SK-N-MC (cell line): ENCODE measurements around the gene PLA2G4E.

Source experiments
- DNase-seq: peaks from one replicate; pipeline ENCODE4 v3.0.0-alpha.2; 2011; ENCODE audit warnings: low read depth, low spot score
- H3K27ac ChIP-seq: fragments of 200-600 bp; sonication (generic); 2 replicates; pipeline ENCODE4 v1.5.1; 2016; ENCODE audit warnings: mixed run types
- H3K36me3 ChIP-seq: fragments of 200-600 bp; sonication (generic); 2 replicates; pipeline ENCODE4 v1.6.1; 2017; ENCODE audit warnings: antibody characterized with exemption, low read length, mixed read lengths; ENCODE audit not compliant: insufficient read depth
- H3K4me3 ChIP-seq: fragments of 200-600 bp; sonication (generic); 2 replicates; pipeline ENCODE4 v1.5.1; 2016
- H3K9ac ChIP-seq: fragments of 200-600 bp; sonication (generic); 2 replicates; pipeline ENCODE4 v1.8.0; 2017; ENCODE audit warnings: mixed run types, mixed read lengths; ENCODE audit not compliant: insufficient read length
- H3K9me3 ChIP-seq: fragments of 200-600 bp; sonication (generic); 2 replicates; pipeline ENCODE4 v1.6.1; 2017; ENCODE audit warnings: low read depth, mild to moderate bottlenecking, antibody characterized with exemption, low read length, moderate library complexity, mixed read lengths
- EZH2 ChIP-seq: fragments of 200-600 bp; sonication (generic); IDR thresholded peaks from one replicate; pipeline ENCODE4 v1.6.1; 2017; ENCODE audit warnings: antibody characterized with exemption
- FOXP2 ChIP-seq: optimal IDR thresholded peaks from 2 replicates; pipeline ENCODE3; 2011; ENCODE audit warnings: mild to moderate bottlenecking, moderate library complexity; ENCODE audit not compliant: insufficient read depth; ENCODE audit errors: extremely low read length, control extremely low read depth
- POLR2AphosphoS5 ChIP-seq: IDR thresholded peaks from 2 replicates; pipeline ENCODE4 v1.6.1; 2012; ENCODE audit warnings: mild to moderate bottlenecking, low read depth, low read length, borderline replicate concordance

PLA2G4E gene

GRCh38 chr15:42063122-42063848, 42.4 kb upstream of the PLA2G4E start:
- no peaks in the 10 kb centered on the region for H3K9me3 ChIP-seq
- H3K36me3 ChIP-seq = no peaks in the 10 kb centered on the region
- no peak for DNase-seq
- H3K9ac ChIP-seq = no peak overlapping the region
- no peak overlapping the region for H3K27ac ChIP-seq
- no peak overlapping the region for H3K4me3 ChIP-seq
- TF ChIP-seq EZH2 (no peak), POLR2AphosphoS5 (no peak), FOXP2 (no peak)

GRCh38 chr15:42062284-42062806, 41.5 kb upstream of the PLA2G4E start:
- TF ChIP-seq EZH2 = no peak
- TF ChIP-seq FOXP2 = no peak
- no peak for TF ChIP-seq POLR2AphosphoS5
- Histone ChIP-seq H3K9ac (no peak overlapping the region), H3K36me3 (no peaks in the 10 kb centered on the region), H3K27ac (no peak overlapping the region), H3K4me3 (no peak overlapping the region), H3K9me3 (no peaks in the 10 kb centered on the region)
- no peak for DNase-seq

GRCh38 chr15:42060797-42061196, 40.0 kb upstream of the PLA2G4E start:
- DNase-seq = no peak
- Histone ChIP-seq H3K27ac (no peak overlapping the region), H3K9me3 (no peaks in the 10 kb centered on the region), H3K36me3 (no peaks in the 10 kb centered on the region), H3K4me3 (no peak overlapping the region), H3K9ac (no peak overlapping the region)
- no peak for TF ChIP-seq FOXP2
- no peak for TF ChIP-seq POLR2AphosphoS5
- TF ChIP-seq EZH2 = no peak

GRCh38 chr15:42060477-42060763, 39.6 kb upstream of the PLA2G4E start:
- Histone ChIP-seq H3K36me3 (no peaks in the 10 kb centered on the region), H3K4me3 (no peak overlapping the region), H3K9ac (no peak overlapping the region), H3K9me3 (no peaks in the 10 kb centered on the region), H3K27ac (no peak overlapping the region)
- TF ChIP-seq EZH2 = no peak
- no peak for DNase-seq

- Histone ChIP-seq H3K9me3 (no peaks in the 10 kb centered on the region), H3K27ac (no peak overlapping the region), H3K4me3 (no peak overlapping the region), H3K9ac (no peak overlapping the region), H3K36me3 (no peaks in the 10 kb centered on the region)
- TF ChIP-seq POLR2AphosphoS5 (no peak), FOXP2 (no peak), EZH2 (no peak)
- DNase-seq = no peak
Observed at GRCh38 chr15:42059661-42060476, 39.0 kb upstream of the PLA2G4E start.

GRCh38 chr15:42058791-42059190, 37.9 kb upstream of the PLA2G4E start:
- no peak for TF ChIP-seq FOXP2
- TF ChIP-seq EZH2 = no peak
- no peak for TF ChIP-seq POLR2AphosphoS5
- Histone ChIP-seq H3K9ac (no peak overlapping the region), H3K27ac (no peak overlapping the region), H3K9me3 (no peaks in the 10 kb centered on the region), H3K4me3 (no peak overlapping the region), H3K36me3 (no peaks in the 10 kb centered on the region)
- no peak for DNase-seq

- H3K36me3 ChIP-seq = no peaks in the 10 kb centered on the region
- TF ChIP-seq EZH2 (no peak), POLR2AphosphoS5 (no peak), FOXP2 (no peak)
- H3K9me3 ChIP-seq = no peaks in the 10 kb centered on the region
- DNase-seq = no peak
- H3K9ac ChIP-seq = no peak overlapping the region
- H3K4me3 ChIP-seq = no peak overlapping the region
- no peak overlapping the region for H3K27ac ChIP-seq
Observed at GRCh38 chr15:42057799-42058646, 37.2 kb upstream of the PLA2G4E start.
